ENCODE data around the gene PDXDC1.
"Not testable (repeated sequence)": the region's sequence is repeated elsewhere in the genome, so short reads cannot be mapped to it uniquely, and the experiment has no call there.

PDXDC1 gene

GRCh38 chr16:15038689-15039088 lies 63.9 kb downstream of the PDXDC1 start:
- no peak for DNase-seq

- no peak for DNase-seq
These were observed 66.6 kb downstream of the PDXDC1 start for GRCh38 chr16:15041271-15042004.

- no peak for DNase-seq
These were observed 68.5 kb downstream of the PDXDC1 start for GRCh38 chr16:15043344-15043743.

- DNase-seq, result no peak
These were observed 69.5 kb downstream of the PDXDC1 start for GRCh38 chr16:15044286-15044685.

GRCh38 chr16:15045270-15045669 lies 70.4 kb downstream of the PDXDC1 start:
- not testable (repeated sequence) for DNase-seq

GRCh38 chr16:15046692-15047376 lies 72.0 kb downstream of the PDXDC1 start:
- DNase-seq, result no peak

- DNase-seq, result no peak
These were observed 74.9 kb downstream of the PDXDC1 start for GRCh38 chr16:15049581-15050180.

- not testable (repeated sequence) for DNase-seq
These were observed 75.6 kb downstream of the PDXDC1 start for GRCh38 chr16:15050440-15050839.

GRCh38 chr16:15051387-15051951 lies 76.6 kb downstream of the PDXDC1 start:
- no peak for DNase-seq

- DNase-seq, result no peak
These were observed 78.1 kb downstream of the PDXDC1 start for GRCh38 chr16:15052747-15053476.

- no peak for DNase-seq
These were observed 79.1 kb downstream of the PDXDC1 start for GRCh38 chr16:15053904-15054303.

- DNase-seq, result no peak
These were observed 79.7 kb downstream of the PDXDC1 start for GRCh38 chr16:15054357-15055140.

GRCh38 chr16:15055141-15056053 lies 80.6 kb downstream of the PDXDC1 start:
- DNase-seq, result peak; percentile 80

- DNase-seq, result no peak
These were observed 83.0 kb downstream of the PDXDC1 start for GRCh38 chr16:15057681-15058417.

- DNase-seq, result no peak
These were observed 84.5 kb downstream of the PDXDC1 start for GRCh38 chr16:15059324-15059723.

- DNase-seq, result not testable (repeated sequence)
These were observed 87.4 kb downstream of the PDXDC1 start for GRCh38 chr16:15062085-15062810.

GRCh38 chr16:15065961-15066360 lies 91.1 kb downstream of the PDXDC1 start:
- DNase-seq, result not testable (repeated sequence)

GRCh38 chr16:15066690-15067089 lies 91.9 kb downstream of the PDXDC1 start:
- not testable (repeated sequence) for DNase-seq

- not testable (repeated sequence) for DNase-seq
These were observed 96.2 kb downstream of the PDXDC1 start for GRCh38 chr16:15071013-15071412.

All from CD4-positive, alpha-beta T cell treated with Interleukin-6 for 4 hours (primary cell).